Lower leg skin (tissue), 4 donors: Measurements from ENCODE around the gene RGN. TPM values are rescaled to one million over a fixed set of nuclear protein-coding genes. Genes with fewer than 3 reads are reported as not detected.

Experiments
- DNase-seq, 2 donors: peaks; one replicate each; pipeline ENCODE4 v3.0.0-alpha.2; 2019; ENCODE audit warnings: low spot score in 2 of 2
- H3K4me3 ChIP-seq: fragments of 200-600 bp; sonication (generic); 2 replicates; pipeline ENCODE4 v1.5.1; 2017; ENCODE audit warnings: mild to moderate bottlenecking, low read depth; ENCODE audit not compliant: poor library complexity, severe bottlenecking
- POLR2A ChIP-seq, 2 donors: fragments of 450-650 bp; IDR thresholded peaks; one replicate each; pipeline ENCODE4 v1.6.1; 2016 to 2017; ENCODE audit warnings: antibody characterized with exemption in 2 of 2, mild to moderate bottlenecking in 1 of 2, moderate library complexity in 1 of 2
- WGBS, 2 donors: methylation state at CpG; one replicate each; pipeline ENCODE4 v1.1.5; 2018; 5-methylcytosine and 5-hydroxymethylcytosine counted together
- intact Hi-C: fragments of 100-400 bp; cut with DNase I; formaldehyde crosslinking; loops from one replicate; pipeline ENCODE4 v1.15.0; 2023; ENCODE audit warnings: low total_unique reads
- total RNA-seq, 4 donors: library from RNA; depleted of rRNA; stranded (reverse); fragments of >200 nt; gene quantifications; one replicate each; pipeline ENCODE4 v1.1.0, GENCODE V29; 2016
- TF ChIP-seq, protein P1 (sequence below), 3 donors: fragments of 450-650 bp; IDR thresholded peaks; one replicate each; pipeline ENCODE4 v1.5.1; 2016; ENCODE audit warnings: antibody characterized with exemption in 3 of 3, mild to moderate bottlenecking in 3 of 3, moderate library complexity in 2 of 3

The RGN gene
- total RNA-seq, 4 donors from 2014 or later, result 0.53 to 1.4 (median 0.71) TPM; not detected in 1

DNA sequence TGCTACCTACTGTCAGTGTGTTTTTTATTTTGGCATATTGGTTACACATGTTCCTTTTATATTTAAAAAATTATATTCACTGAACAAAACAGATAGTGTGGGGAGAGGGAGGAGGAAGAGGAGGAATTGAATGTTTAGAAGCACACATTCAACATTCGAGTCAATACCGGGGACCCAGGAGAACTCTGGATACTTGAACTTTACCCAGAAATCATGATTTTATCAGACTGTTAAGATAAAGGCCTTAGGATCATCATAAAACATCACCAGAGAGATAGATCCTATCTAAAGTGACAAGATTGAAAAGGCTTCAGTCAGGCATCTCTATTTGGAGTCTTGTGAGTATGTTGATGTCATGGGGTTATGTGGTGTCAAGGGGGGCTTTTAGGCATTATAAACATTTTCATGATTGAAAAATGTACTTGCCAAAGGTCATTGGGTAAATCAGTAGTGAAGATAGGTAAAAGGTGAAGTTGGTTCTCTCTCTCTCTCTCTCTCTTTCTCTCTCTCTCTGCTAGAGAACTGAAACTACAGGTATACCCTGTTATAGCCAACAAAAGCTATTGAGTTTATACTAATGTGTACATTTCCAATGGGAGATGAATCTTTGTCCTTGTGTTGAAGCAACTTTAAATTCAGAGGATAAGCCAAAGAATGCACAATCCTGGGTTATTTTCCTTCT lies 16.9 kb upstream of the RGN start:
- no peak overlapping the region for H3K4me3 ChIP-seq
- intact Hi-C loops, result no loop called here
- TF ChIP-seq POLR2A (IDR thresholded peaks at IDR 0.05), result no peak
- 90 to 91% methylated on average over 2 of the region's 2 CpGs for WGBS, 2 donors
- DNase-seq, result no peak

DNA sequence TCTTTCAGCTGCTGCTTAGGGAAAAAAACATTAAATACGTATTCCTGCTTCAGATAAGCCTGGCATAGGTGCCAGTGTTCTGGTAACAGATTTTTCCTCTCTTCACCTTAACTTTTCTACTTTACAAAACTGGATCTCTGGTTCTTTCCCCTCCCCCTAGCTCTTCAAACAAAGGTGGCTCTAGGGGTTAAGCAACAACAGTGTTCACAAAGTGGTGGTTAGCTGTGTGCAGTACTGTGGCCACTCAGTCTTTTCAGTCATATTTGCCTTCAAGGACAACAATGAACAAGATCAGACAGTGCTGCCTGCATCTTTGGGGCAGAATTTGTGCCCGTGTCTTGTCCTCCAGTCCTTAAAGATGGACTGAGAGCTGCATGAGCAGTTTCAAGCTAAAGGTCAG lies 15.1 kb upstream of the RGN start:
- no peak for TF ChIP-seq POLR2A (IDR thresholded peaks at IDR 0.05)
- TF ChIP-seq, protein P1, sequence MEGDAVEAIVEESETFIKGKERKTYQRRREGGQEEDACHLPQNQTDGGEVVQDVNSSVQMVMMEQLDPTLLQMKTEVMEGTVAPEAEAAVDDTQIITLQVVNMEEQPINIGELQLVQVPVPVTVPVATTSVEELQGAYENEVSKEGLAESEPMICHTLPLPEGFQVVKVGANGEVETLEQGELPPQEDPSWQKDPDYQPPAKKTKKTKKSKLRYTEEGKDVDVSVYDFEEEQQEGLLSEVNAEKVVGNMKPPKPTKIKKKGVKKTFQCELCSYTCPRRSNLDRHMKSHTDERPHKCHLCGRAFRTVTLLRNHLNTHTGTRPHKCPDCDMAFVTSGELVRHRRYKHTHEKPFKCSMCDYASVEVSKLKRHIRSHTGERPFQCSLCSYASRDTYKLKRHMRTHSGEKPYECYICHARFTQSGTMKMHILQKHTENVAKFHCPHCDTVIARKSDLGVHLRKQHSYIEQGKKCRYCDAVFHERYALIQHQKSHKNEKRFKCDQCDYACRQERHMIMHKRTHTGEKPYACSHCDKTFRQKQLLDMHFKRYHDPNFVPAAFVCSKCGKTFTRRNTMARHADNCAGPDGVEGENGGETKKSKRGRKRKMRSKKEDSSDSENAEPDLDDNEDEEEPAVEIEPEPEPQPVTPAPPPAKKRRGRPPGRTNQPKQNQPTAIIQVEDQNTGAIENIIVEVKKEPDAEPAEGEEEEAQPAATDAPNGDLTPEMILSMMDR (IDR thresholded peaks at IDR 0.05), result no peak
- no peak overlapping the region for H3K4me3 ChIP-seq
- intact Hi-C loops, result no loop called here
- 80 to 100% methylated on average over 2 of the region's 2 CpGs for WGBS, 2 donors
- DNase-seq, result no peak

DNA sequence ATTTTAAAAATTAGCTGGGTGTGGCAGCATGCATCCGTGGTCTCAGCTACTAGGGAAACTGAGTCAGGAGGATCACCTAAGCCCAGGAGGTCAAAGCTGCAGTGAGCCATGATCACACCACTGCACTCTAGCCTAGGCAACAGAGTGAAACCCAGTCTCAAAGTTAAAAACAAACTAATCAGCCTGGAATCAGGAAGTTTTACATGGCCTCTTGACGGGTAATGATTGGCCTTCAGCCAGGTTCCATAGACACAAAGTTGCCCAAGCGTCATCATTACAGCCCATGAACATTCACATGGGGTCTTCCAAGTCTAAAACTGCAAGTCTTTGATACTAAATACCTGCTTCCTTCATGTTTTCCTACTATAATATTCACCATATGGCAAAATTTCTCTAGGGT lies 10.0 kb upstream of the RGN start:
- TF ChIP-seq, protein P1 (IDR thresholded peaks at IDR 0.05), result no peak
- no peak for TF ChIP-seq POLR2A (IDR thresholded peaks at IDR 0.05)
- intact Hi-C loops, result no loop called here
- no peak for DNase-seq
- 59 to 85% methylated on average over 3 of the region's 3 CpGs for WGBS, 2 donors
- H3K4me3 ChIP-seq, result no peak overlapping the region

DNA sequence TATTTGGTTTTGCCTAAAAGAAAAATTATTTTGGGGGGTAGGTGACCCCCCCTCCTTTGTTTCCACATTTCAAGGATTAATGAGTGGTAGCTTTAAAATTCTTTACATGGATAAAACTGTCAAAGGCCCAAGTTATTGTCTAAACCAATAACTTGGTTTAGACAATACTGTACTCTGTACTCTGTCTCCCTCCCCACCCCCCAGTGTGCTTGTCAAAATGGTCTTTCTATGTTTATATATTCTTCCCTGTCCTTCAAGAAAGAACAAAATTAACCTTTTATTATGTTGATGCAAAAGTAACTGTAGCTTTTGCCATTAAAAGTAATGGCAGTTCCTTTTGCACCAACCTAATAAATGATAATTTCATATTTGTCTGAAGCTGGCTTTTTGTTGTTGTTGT lies 9.5 kb upstream of the RGN start:
- intact Hi-C loops, result no loop called here
- no peak overlapping the region for H3K4me3 ChIP-seq
- no peak for TF ChIP-seq POLR2A (IDR thresholded peaks at IDR 0.05)
- TF ChIP-seq, protein P1 (IDR thresholded peaks at IDR 0.05), result no peak
- DNase-seq, result no peak

DNA sequence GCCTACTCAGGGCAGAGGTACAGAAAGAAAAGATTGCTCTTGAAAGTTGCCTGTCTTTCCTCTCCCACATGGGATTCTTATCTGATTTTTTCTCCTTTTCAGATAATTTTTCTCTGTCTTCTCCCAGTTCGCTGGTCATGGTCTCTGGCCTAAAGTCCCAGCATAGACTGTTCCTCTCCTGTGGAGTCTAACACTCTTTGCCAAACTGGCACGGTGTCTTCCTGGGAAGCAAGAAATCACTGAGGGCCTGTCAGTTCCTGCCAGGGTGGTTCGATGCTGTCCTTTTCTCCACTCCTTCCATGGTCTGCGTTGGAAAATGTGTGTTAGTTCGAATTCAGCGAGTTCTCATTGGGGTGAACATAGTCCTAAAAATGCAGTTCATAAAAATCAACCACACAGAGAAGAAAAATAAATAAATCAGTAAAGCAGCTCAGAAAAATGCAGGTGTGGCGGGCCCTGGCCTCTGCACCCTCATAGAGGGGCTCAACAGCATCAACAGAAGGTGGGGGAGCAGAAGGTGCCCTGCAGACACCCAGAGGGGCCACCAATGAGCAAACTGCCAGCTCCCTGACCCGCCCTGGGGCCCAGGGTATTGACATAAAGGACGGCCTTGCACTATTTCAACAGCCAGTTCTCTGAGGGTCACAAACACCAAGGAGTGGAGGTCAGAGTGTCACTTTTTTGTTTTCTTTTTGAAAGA lies 2.1 kb downstream of the RGN start:
- intact Hi-C loops, result no loop called here
- 61 to 69% methylated on average over 9 of the region's 9 CpGs for WGBS, 2 donors
- no peak for TF ChIP-seq POLR2A (IDR thresholded peaks at IDR 0.05)
- TF ChIP-seq, protein P1 (IDR thresholded peaks at IDR 0.05), result no peak
- H3K4me3 ChIP-seq, result no peak overlapping the region
- DNase-seq, result no peak

DNA sequence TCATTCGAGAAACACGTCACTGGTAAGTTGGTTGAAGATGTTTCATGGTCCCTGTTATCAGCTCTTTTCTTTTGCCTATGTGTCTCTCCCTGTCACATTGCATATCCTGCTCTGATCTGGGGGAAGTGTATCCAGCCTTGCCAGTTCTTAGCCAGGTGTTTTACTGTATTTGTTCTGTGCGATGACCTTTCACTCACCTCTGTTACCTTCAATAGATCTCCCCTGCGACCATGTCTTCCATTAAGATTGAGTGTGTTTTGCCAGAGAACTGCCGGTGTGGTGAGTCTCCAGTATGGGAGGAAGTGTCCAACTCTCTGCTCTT lies 2.6 kb downstream of the RGN start:
- DNase-seq, result no peak
- intact Hi-C loops, result no loop called here
- no peak for TF ChIP-seq POLR2A (IDR thresholded peaks at IDR 0.05)
- TF ChIP-seq, protein P1 (IDR thresholded peaks at IDR 0.05), result no peak
- H3K4me3 ChIP-seq, result no peak overlapping the region
- WGBS, 2 donors, result 78 to 91% methylated on average over 5 of the region's 5 CpGs
